Uterus (tissue), 4 donors: ENCODE measurements around the gene RAB35. TPM values are rescaled to one million over a fixed set of nuclear protein-coding genes. Genes with fewer than 3 reads are reported as not detected.

Experiments
- DNase-seq, 2 donors: peaks; one replicate each; pipeline ENCODE4 v3.0.0-alpha.2; 2019 to 2020
- H3K27ac ChIP-seq, 2 donors: fragments of 200-600 bp; sonication (generic); 1 replicate in 1 of 2; 2 replicates in 1 of 2; pipeline ENCODE4 v1.5.1; 2016 to 2018
- H3K27me3 ChIP-seq, 2 donors: fragments of 200-600 bp; sonication (generic); one replicate each; pipeline ENCODE4 v1.5.1; 2018 to 2019; ENCODE audit warnings: control low read depth in 1 of 2
- H3K36me3 ChIP-seq, 2 donors: fragments of 200-600 bp; sonication (generic); one replicate each; pipeline ENCODE4 v1.5.1; 2019; ENCODE audit warnings: control low read depth in 1 of 2
- H3K4me1 ChIP-seq, 2 donors: fragments of 200-600 bp; sonication (generic); one replicate each; pipeline ENCODE4 v1.5.1; 2018 to 2019; ENCODE audit warnings: control low read depth in 1 of 2
- H3K4me3 ChIP-seq, 2 donors: fragments of 200-600 bp; sonication (generic); 1 replicate in 1 of 2; 2 replicates in 1 of 2; pipeline ENCODE4 v1.5.1; 2018 to 2019; ENCODE audit warnings: mild to moderate bottlenecking in 1 of 2
- H3K9me3 ChIP-seq, 2 donors: fragments of 200-600 bp; sonication (generic); one replicate each; pipeline ENCODE4 v1.5.1; 2019; ENCODE audit warnings: control low read depth in 1 of 2
- POLR2A ChIP-seq, 2 donors: fragments of 450-650 bp; IDR thresholded peaks; one replicate each; pipeline ENCODE4 v1.6.1; 2016; ENCODE audit warnings: antibody characterized with exemption in 2 of 2, mild to moderate bottlenecking in 1 of 2, moderate library complexity in 1 of 2
- intact Hi-C: fragments of 100-400 bp; cut with DNase I; formaldehyde crosslinking; loops from one replicate; pipeline ENCODE4 v1.15.1; 2023; ENCODE audit warnings: low total_unique reads
- total RNA-seq, 4 donors: library from RNA; depleted of rRNA in 3 of 4; stranded (reverse); fragments of >200 nt in 3 of 4; gene quantifications; one replicate each; pipeline versions ENCODE4 v1.1.0 to v1.2.4, GENCODE V29; 2014 to 2023
- TF ChIP-seq, protein P1 (sequence below), 4 experiments: fragments of 200-600 bp in 2 of 4; fragments of 450-650 bp in 2 of 4; sonication (generic) in 2 of 4; IDR thresholded peaks; one replicate each; pipeline ENCODE4 v1.5.1; 2016 to 2019; ENCODE audit warnings: antibody characterized with exemption in 4 of 4, mild to moderate bottlenecking in 2 of 4, moderate library complexity in 1 of 4
- donor health status: DM: yes; HTN: yes; CAD: no.

RAB35 gene
- 10 to 100 TPM; 13.1 to 43.9 (median 22.4) TPM for total RNA-seq

DNA sequence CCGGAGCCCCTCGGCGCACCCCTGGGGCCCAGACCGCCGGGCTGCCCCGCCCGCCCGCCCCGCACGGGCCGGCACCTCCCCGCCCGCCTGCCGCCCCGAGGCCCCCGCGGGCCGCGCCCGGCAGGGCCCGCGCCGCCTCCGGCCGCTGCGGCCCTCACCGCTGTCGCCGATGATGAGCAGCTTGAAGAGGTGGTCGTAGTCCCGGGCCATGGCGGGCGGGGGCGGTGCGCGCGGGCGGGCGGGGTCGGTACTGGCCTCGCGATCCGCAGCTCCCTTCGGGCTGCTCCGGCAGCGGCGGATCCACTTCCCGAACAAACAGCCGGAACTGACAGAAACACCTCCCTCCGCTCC is at the start of gene RAB35:
RAB35 (minus strand) TSS at position 313 of the 351 bp plus-strand sequence; CDS start at position 210, 103 bp downstream.
- Histone ChIP-seq H3K9me3 (no peaks in the 10 kb centered on the region), H3K4me3 (peak within 1 kb of the TSS; percentile 70 to 80), H3K27me3 (no peaks in the 10 kb centered on the region), H3K27ac (peak within 1 kb of the TSS; percentile 93 to 98), H3K36me3 (no peaks in the 10 kb centered on the region), H3K4me1 (peaks cover 5 to 12% of the 10 kb centered on the region in 2 donors)
- TF ChIP-seq, protein P1, sequence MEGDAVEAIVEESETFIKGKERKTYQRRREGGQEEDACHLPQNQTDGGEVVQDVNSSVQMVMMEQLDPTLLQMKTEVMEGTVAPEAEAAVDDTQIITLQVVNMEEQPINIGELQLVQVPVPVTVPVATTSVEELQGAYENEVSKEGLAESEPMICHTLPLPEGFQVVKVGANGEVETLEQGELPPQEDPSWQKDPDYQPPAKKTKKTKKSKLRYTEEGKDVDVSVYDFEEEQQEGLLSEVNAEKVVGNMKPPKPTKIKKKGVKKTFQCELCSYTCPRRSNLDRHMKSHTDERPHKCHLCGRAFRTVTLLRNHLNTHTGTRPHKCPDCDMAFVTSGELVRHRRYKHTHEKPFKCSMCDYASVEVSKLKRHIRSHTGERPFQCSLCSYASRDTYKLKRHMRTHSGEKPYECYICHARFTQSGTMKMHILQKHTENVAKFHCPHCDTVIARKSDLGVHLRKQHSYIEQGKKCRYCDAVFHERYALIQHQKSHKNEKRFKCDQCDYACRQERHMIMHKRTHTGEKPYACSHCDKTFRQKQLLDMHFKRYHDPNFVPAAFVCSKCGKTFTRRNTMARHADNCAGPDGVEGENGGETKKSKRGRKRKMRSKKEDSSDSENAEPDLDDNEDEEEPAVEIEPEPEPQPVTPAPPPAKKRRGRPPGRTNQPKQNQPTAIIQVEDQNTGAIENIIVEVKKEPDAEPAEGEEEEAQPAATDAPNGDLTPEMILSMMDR (IDR thresholded peaks at IDR 0.05) = no peak
- TF ChIP-seq POLR2A (IDR thresholded peaks at IDR 0.05) = no peak
- no peak for DNase-seq
- intact Hi-C loops = no loop called here

DNA sequence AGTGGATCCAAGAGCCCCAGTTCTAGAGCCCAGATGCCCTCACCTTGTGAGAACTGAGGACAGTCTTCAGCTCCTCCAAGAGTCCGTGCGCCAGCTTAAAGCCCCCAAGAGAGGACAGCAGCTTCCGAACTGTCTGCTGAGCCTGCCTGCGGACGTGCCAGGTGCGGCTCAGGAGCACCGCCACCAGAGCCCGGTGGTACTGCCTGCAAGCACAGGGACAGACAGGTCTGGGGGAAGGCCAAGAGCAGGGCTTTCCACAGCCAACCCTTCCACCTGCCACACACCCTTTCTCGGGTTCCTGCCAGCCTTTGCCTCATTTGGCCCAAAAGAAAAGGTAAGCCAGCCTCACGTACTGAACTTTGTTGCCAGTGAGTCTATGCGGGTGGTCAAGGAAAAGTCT is 47.7 kb upstream of the RAB35 start:
- DNase-seq = no peak
- Histone ChIP-seq H3K9me3 (no peaks in the 10 kb centered on the region), H3K4me1 (no peaks in the 10 kb centered on the region), H3K27me3 (no peaks in the 10 kb centered on the region), H3K36me3 (no peaks in the 10 kb centered on the region), H3K4me3 (no peak overlapping the region), H3K27ac (no peak overlapping the region)
- TF ChIP-seq, protein P1 (IDR thresholded peaks at IDR 0.05) = no peak
- no peak for TF ChIP-seq POLR2A (IDR thresholded peaks at IDR 0.05)
- intact Hi-C loops = no loop called here

DNA sequence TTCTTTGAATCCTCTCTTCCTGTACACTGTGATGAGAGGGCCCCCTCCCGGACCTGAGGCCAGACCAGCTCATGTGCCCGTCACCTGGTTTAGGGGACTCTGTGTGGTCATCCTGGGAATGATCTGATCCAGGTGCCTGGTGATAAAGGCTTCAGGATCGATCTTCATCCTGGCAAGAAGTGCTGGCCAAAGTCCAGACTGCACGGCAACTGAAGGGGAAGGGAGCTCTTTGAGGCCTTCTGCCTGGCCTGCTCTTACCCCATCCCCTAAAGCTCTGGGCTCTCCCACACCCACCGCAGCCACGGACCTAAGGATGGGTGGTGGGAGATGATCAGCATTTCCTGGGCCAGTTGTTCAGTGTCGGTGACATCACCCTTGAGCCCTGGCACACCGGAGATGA is 46.2 kb upstream of the RAB35 start:
- no peaks in the 10 kb centered on the region for H3K9me3 ChIP-seq
- no peak overlapping the region for H3K27ac ChIP-seq
- no peak for TF ChIP-seq POLR2A (IDR thresholded peaks at IDR 0.05)
- TF ChIP-seq, protein P1 (IDR thresholded peaks at IDR 0.05) = no peak
- intact Hi-C loops = no loop called here
- no peak for DNase-seq
- no peak overlapping the region for H3K4me3 ChIP-seq
- H3K36me3 ChIP-seq = no peaks in the 10 kb centered on the region
- no peaks in the 10 kb centered on the region for H3K4me1 ChIP-seq
- H3K27me3 ChIP-seq = no peaks in the 10 kb centered on the region

DNA sequence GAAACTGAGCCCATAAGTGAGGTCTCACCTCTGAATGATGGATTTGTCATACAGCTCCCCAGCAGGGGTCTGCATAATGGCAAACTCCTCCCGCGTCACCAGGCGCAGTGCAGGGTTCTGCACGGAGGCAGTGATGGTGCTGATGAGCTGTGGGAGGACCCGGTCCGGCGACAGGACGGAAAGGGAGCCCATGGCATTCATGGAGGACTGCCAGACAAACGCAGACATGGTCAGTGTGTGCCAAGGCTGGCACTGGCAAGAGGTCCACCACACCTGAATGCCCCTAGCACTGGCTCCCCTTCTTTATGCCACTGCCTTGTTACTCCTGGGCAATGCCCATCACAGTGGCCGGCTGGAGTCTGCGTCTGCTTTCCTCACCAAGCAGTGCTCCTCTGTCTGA is 45.3 kb upstream of the RAB35 start:
- Histone ChIP-seq H3K9me3 (no peaks in the 10 kb centered on the region), H3K27me3 (no peaks in the 10 kb centered on the region), H3K4me3 (no peak overlapping the region), H3K27ac (no peak overlapping the region), H3K36me3 (no peaks in the 10 kb centered on the region), H3K4me1 (no peaks in the 10 kb centered on the region)
- intact Hi-C loops = no loop called here
- no peak for TF ChIP-seq POLR2A (IDR thresholded peaks at IDR 0.05)
- TF ChIP-seq, protein P1 (IDR thresholded peaks at IDR 0.05) = no peak
- no peak for DNase-seq

DNA sequence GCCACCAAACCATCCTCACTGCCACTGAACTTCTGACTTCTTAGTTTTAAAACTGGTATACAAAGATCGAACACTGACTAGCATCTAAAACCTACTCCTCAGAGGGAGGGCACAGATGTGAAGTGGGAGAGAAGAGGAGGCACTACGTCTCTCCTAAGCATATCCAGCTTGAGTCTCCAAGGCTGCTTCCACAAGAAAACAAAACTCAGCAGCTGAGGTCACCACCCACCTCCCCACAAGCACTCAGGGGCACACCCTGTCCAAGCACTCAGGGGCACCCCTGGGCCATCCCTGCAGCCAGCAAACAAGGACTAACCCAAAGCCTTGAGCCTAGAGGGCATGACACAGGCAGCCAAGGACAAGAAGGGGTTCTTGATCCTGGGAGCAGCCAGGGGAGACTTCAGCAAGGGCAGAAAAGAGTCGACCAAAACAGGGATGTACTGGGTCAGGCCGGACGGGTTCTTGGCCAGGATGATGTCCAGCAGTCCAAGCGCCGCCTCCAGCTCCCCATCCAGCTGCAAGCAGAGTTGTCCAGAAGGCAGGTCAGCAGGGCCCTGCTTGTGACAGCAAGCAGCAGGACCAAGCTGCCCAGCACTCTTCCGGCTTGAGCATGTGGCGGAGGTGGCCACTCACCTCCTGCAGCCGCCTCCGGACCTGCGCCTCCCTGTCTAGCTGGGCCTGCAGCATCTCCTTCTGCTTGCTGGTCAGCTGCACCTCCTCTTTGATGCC is 43.1 kb upstream of the RAB35 start:
- TF ChIP-seq, protein P1 (IDR thresholded peaks at IDR 0.05) = no peak
- TF ChIP-seq POLR2A (IDR thresholded peaks at IDR 0.05) = no peak
- peak in 1 of 2 donors; percentile 50 for DNase-seq
- intact Hi-C loops = no loop called here
- Histone ChIP-seq H3K9me3 (no peaks in the 10 kb centered on the region), H3K4me3 (no peak overlapping the region), H3K27me3 (no peaks in the 10 kb centered on the region), H3K27ac (peak overlapping the region in 1 of 2 donors; percentile 15), H3K4me1 (no peaks in the 10 kb centered on the region), H3K36me3 (no peaks in the 10 kb centered on the region)
